ENCODE data around the gene ARMC9.
"Not testable (repeated sequence)": the region's sequence is repeated elsewhere in the genome, so short reads cannot be mapped to it uniquely, and the experiment has no call there.

The ARMC9 gene

DNA sequence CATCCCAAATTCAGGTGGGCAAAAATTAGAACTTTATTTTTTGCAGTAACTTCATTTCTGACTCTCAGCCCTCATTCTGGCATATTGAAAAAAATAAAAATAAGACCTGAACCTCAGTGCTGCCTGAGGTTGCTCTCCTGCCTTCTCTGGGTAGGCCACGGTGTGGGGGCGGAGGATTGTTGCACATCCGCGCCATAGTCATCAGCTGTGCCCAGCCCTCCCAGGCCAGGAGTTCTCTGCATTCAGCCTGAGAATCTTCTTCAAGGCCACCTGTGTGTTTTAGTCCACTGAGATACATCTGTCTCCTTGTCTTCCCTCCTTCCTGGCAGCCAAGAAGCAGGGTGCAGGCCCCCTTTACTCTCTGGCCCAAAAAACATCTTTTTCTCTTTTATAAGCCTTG lies 94.7 kb downstream of the ARMC9 start:
- no peaks in the 10 kb centered on the region for H3K27me3 Mint-ChIP-seq
- H3K27ac Mint-ChIP-seq = no peak overlapping the region
- no peaks in the 10 kb centered on the region for H3K9me3 Mint-ChIP-seq (ENCODE audit: low read depth)
- no peak overlapping the region for H3K4me3 Mint-ChIP-seq
- H3K36me3 Mint-ChIP-seq = peaks cover 4% of the 10 kb centered on the region
- no peaks in the 10 kb centered on the region for H3K4me1 Mint-ChIP-seq (ENCODE audit: low read depth)

DNA sequence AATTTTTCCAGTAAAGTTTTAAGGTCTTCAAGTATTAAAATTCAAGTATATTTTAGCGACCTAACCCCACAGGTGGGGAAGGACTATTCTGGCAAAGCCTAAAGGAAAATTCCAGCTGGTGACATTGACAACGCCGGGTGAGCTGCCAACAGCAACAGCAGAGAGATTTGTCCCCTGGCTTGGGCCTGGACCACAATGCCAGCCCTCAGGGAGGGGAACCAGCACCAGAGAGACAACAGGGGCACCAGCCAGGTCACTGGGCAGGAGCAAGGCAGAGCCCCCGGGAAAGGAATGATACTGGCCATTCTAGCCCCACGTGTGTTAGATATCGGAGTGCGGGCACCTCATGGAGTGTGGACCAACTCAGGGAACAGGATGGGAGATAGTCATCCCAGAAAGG lies 95.7 kb downstream of the ARMC9 start:
- Mint-ChIP-seq H3K4me1 (ENCODE audit: low read depth) (no peaks in the 10 kb centered on the region), H3K36me3 (peaks cover 4% of the 10 kb centered on the region), H3K4me3 (no peak overlapping the region), H3K27ac (no peak overlapping the region), H3K9me3 (ENCODE audit: low read depth) (no peaks in the 10 kb centered on the region), H3K27me3 (no peaks in the 10 kb centered on the region)

DNA sequence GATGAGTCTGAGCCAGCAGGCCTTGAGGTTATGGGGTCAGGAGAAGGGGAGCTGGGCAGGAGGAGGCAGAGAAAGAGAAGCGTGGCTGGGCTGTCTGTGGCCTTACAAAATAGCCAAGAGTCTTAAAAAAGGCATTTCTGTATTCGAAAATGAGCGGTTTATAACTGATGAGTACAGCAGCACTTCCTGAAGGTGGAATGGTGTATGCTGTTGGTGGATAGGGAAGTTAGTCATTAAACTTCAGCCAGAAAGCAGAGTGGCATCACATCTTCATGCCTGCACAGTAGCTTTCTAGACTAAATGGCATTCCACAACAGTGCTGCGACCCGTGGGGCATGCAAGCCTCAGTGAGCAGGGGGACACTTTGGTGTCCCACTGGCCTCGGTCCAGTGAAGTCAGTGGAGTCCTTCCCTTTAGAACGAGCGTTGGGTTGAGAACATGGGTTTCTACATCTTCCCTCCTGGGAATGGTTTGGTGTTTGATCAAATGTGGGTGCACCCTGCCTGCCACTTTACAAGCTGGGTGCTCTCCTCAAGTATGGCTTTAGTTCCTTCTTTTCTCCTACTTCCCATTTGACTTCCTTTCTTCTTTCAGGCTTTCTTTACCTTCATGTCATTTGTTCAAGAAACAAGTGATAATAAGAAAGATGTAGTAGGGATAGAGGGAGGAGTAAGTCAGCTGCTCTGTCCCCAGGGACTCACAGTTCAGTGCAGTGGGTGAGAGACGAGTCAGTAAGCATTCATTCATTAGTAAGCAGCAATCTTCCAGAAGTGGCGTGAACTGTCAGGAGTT lies 96.3 kb downstream of the ARMC9 start:
- Mint-ChIP-seq H3K4me3 (no peak overlapping the region), H3K27me3 (no peaks in the 10 kb centered on the region), H3K4me1 (ENCODE audit: low read depth) (no peaks in the 10 kb centered on the region), H3K36me3 (peaks cover 4% of the 10 kb centered on the region), H3K9me3 (ENCODE audit: low read depth) (no peaks in the 10 kb centered on the region), H3K27ac (no peak overlapping the region)

DNA sequence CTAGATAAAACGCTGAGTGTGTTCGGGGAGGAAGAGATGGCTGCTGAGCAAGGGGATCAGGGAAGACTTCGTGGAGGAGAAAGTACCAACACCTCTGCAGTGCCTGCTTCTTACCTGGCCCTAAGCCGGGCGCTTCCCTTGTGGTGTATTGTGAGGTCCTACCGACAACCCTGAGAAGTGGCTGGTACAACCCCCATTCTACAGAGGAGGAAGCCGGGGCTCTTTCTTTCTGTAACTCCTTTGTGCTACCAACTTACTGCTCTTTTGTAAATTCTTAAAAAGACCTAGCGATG lies 96.9 kb downstream of the ARMC9 start:
- H3K27me3 Mint-ChIP-seq = no peaks in the 10 kb centered on the region
- H3K9me3 Mint-ChIP-seq (ENCODE audit: low read depth) = no peaks in the 10 kb centered on the region
- no peaks in the 10 kb centered on the region for H3K4me1 Mint-ChIP-seq (ENCODE audit: low read depth)
- H3K4me3 Mint-ChIP-seq = no peak overlapping the region
- peak overlapping the region; percentile 28 for H3K27ac Mint-ChIP-seq
- H3K36me3 Mint-ChIP-seq = peaks cover 4% of the 10 kb centered on the region

DNA sequence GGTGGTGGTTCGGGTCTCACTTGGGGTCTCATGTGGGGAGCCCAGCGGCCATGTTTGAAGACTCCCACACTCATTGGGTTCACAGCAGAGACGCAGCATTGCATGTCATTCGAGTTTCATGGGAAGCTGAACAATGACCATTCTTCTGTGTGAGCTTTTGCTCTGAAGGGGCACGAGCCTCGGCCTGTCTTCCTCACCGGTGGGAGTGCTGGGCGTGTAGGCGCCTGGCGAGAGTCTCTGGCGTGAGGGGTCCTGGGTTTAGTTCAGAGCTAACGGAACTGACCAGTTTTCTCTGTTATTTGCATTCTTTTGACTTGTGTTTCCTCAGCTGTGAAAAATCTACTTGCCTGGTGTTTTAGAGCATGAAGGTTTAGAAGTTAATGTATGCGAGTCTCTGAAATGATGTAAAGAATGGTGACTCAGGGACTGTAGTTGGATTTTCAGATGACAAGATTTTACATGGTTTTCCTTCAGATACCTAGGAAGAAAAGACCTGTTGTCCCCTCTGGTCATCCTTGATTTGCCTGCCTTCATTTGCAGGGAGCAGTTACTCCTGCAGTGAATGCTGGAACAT lies 98.1 kb downstream of the ARMC9 start:
- Mint-ChIP-seq H3K4me1 (ENCODE audit: low read depth) (no peaks in the 10 kb centered on the region), H3K36me3 (peaks cover 4% of the 10 kb centered on the region), H3K27me3 (no peaks in the 10 kb centered on the region), H3K9me3 (ENCODE audit: low read depth) (no peaks in the 10 kb centered on the region), H3K4me3 (no peak overlapping the region), H3K27ac (no peak overlapping the region)

DNA sequence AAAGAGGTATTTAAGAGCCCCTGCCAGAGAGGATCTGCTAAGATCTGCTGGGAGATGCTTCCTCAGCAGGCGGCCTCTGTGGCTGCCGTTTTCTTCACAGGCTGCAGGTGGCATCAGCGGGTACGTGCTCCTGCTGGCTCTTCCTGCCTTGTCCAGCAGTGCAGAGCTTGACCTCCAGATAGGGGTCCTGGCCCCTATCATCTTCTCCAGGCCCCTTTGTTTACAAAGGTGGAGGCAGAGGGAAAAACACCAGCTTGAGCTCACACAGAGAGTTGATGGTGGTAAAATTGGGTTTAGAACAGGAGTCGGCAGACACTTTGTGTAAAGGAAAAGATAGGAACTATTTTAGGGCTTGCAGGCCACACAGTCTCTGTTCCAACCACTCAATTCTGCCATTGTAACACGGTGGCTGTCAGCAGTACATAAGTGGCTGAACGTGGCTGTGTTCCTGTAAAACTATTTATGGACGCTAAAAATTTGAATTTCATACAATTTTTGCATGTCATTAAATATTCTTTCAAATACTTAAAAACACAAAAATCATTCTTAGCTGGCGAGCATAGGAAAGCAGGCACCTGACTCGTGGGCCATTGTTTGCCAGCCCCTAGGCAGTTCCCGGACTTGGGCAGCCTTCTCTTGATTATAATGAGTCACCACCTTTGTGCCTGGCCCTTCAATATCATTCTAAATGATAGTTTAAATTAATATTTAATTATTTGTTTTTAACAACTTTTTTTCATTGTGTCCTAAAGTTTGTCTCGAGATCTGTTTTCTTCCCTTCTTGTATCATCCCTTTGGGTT lies 98.9 kb downstream of the ARMC9 start:
- no peaks in the 10 kb centered on the region for H3K4me1 Mint-ChIP-seq (ENCODE audit: low read depth)
- no peaks in the 10 kb centered on the region for H3K27me3 Mint-ChIP-seq
- no peak overlapping the region for H3K4me3 Mint-ChIP-seq
- no peaks in the 10 kb centered on the region for H3K9me3 Mint-ChIP-seq (ENCODE audit: low read depth)
- H3K27ac Mint-ChIP-seq = no peak overlapping the region
- H3K36me3 Mint-ChIP-seq = peaks cover 2% of the 10 kb centered on the region

DNA sequence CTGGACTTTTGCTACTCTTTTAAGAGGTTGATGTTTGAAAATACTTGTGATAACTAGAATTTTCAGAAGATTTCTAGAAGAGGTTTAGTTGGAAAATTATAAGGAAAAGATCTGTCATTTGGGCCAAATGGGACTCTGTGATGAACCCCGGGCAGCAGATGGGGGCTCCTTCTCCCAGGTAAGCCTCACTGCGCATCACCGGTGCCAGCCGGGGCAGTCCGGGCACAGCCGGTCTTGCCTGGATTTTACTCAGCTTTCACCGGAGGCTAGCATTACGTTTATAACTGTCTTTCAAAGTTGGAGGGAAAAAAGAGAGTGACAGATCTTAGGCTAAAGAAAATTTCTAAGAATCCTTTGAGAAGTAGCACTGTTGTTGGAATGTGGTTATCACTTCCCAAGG lies 99.7 kb downstream of the ARMC9 start:
- Mint-ChIP-seq H3K27ac (no peak overlapping the region), H3K27me3 (no peaks in the 10 kb centered on the region), H3K9me3 (ENCODE audit: low read depth) (no peaks in the 10 kb centered on the region), H3K4me3 (no peak overlapping the region), H3K4me1 (ENCODE audit: low read depth) (no peaks in the 10 kb centered on the region), H3K36me3 (peaks cover 2% of the 10 kb centered on the region)

DNA sequence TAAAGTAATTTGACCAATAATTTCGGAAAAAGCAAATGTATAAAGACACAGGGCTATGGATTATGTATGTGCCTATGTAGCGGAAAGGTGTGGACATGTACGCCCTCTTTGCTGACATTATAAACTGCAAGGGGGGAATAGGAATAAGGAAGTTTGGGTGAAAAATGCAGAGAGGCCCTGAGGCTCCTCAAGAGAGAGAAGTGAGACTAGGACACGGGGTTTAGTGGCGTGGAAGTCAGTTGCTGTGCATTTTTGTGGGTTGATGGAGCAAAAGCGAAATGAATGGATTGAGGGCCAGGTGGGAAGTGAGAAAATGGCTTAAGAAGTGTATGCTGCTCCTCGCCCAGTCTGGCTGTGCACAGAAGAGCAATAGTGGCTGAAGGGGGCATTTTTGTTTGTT lies 100.8 kb downstream of the ARMC9 start:
- Mint-ChIP-seq H3K4me1 (ENCODE audit: low read depth) (no peaks in the 10 kb centered on the region), H3K27ac (no peak overlapping the region), H3K4me3 (no peak overlapping the region)

DNA sequence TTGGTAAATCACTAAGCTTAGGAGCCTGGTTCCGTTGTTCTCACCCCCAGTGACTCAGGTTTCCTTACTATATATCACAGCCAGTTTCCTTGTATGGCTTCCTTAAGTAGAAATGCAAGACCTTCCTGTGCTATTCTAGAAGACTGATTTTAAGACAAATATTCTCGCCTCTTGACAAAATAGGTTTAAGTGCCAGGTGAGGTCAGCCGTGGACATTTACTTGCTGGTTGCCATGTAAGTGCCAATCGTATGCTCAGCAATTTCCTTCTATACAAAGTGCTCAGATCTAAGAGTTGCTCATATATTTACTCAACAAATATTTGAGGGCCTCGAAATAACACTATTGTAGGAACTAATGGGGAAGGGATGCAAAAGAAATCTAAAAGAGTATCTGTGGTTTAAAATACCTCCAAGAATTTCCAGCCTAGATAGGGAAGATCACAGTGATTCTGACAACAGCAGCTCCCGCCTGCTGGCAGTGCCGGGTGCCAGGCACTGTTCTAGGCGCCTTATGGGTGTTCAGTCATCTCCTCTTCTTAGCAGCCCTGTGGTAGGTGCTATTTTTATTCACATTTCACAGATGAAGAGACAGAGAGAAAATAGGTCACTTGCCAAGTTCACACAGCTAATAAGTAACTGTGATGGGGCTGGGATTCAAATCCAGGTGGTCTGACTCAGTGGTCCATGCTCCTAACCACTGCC lies 101.7 kb downstream of the ARMC9 start:
- no peak overlapping the region for H3K4me3 Mint-ChIP-seq
- H3K9me3 Mint-ChIP-seq (ENCODE audit: low read depth) = no peaks in the 10 kb centered on the region
- no peak overlapping the region for H3K27ac Mint-ChIP-seq
- H3K36me3 Mint-ChIP-seq = peaks cover 2% of the 10 kb centered on the region
- H3K4me1 Mint-ChIP-seq (ENCODE audit: low read depth) = no peaks in the 10 kb centered on the region
- no peaks in the 10 kb centered on the region for H3K27me3 Mint-ChIP-seq

More for the DNA sequence above, 100.8 kb downstream of the ARMC9 start:
- H3K9me3 Mint-ChIP-seq (ENCODE audit: low read depth) = no peaks in the 10 kb centered on the region
- H3K27me3 Mint-ChIP-seq = no peaks in the 10 kb centered on the region
- H3K36me3 Mint-ChIP-seq = no peaks in the 10 kb centered on the region

DNA sequence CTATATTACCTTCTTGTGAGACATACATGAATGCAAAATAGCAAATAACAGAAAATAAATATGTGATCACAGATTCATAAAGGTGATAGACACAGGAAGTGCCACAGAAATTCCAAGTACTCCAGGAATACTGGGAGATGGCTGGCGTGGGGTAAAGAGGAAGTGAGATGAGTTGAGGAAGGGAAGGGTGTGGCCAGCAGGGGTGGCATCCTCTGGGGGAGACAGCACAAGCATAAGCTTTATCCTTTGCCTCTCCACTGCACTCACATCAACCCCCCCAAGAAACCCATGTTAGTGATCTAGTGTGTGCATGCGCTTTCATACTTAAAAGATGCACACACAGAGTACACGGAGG lies 102.3 kb downstream of the ARMC9 start:
- H3K9me3 Mint-ChIP-seq (ENCODE audit: low read depth) = no peaks in the 10 kb centered on the region
- no peak overlapping the region for H3K4me3 Mint-ChIP-seq
- H3K27ac Mint-ChIP-seq = no peak overlapping the region
- no peaks in the 10 kb centered on the region for H3K27me3 Mint-ChIP-seq
- H3K4me1 Mint-ChIP-seq (ENCODE audit: low read depth) = no peaks in the 10 kb centered on the region
- peaks cover 4% of the 10 kb centered on the region for H3K36me3 Mint-ChIP-seq

DNA sequence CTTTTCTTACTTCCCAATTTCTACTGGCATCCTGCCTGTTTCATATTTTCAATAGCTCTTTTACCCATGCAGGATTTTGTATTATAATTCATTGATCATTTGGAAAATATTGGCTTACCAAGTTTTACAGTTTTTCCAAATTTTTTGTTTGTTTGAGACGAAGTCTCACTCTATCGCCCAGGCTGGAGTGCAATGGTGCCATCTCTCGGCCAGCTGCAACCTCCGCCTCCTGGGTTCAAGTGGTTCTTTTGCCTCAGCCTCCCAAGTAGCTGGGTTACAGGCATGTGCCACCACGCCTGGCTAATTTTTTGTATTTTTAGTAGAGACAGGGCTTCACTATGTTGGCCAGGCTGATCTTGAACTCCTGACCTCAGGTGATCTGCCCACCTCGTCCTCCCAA lies 105.8 kb downstream of the ARMC9 start:
- H3K36me3 Mint-ChIP-seq; H3K27ac Mint-ChIP-seq; H3K9me3 Mint-ChIP-seq (ENCODE audit: low read depth); H3K27me3 Mint-ChIP-seq; H3K4me3 Mint-ChIP-seq; H3K4me1 Mint-ChIP-seq (ENCODE audit: low read depth): not testable (repeated sequence)

DNA sequence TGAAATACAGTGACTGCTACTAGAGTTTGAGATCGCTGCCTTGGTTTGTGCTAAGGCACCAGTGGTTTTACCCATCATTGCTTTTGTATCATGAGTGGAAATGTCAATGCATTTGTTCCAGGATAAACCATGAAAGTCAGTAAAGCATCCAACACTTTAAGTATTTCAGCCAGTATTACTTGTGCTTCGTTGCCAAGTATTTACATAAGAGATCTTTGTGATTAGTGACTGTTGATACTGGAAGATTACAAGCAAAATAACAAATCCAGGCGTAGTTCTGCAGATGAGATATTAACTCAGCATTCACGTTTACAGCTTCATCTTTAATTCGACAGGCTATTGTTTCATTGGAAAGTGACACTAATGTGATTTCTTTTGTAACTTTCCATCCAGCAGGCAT lies 106.8 kb downstream of the ARMC9 start:
- no peaks in the 10 kb centered on the region for H3K4me1 Mint-ChIP-seq (ENCODE audit: low read depth)

DNA sequence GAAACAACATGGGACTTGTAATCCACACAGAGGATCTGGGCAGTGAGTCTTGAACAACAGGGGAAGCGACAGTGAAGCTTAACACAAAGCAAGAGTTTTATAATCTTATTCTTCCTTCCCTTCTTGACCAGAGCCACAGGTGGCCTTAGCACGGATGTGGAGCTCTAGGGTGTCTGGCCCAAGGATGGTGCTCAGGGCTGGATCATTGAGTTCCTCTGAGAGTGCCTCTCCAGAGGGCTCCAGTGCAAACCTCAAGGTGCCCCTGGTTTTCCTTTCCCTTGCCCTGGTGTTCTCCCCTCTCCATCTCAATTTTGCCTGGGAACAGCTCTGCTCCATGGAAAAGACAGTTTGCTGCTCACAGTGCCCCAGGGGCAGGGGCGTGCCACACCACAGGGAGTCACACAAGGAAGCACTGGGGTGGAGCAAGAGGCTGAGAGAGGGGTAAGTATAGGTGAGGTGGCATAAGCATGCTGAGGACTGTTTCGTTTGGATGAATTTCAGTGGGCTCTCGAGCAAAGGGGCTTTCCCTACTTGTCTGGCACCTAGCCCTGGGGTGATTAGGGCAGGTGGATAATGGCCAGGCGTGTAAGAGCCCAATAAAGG lies 108.5 kb downstream of the ARMC9 start:
- no peak overlapping the region for H3K27ac Mint-ChIP-seq
- no peak overlapping the region for H3K4me3 Mint-ChIP-seq
- no peaks in the 10 kb centered on the region for H3K9me3 Mint-ChIP-seq (ENCODE audit: low read depth)
- no peaks in the 10 kb centered on the region for H3K27me3 Mint-ChIP-seq
- H3K4me1 Mint-ChIP-seq (ENCODE audit: low read depth) = no peaks in the 10 kb centered on the region
- H3K36me3 Mint-ChIP-seq = peaks cover 4% of the 10 kb centered on the region

More for the DNA sequence above, 106.8 kb downstream of the ARMC9 start:
- Mint-ChIP-seq H3K4me3 (no peak overlapping the region), H3K27ac (no peak overlapping the region), H3K27me3 (no peaks in the 10 kb centered on the region), H3K36me3 (peaks cover 4% of the 10 kb centered on the region), H3K9me3 (ENCODE audit: low read depth) (no peaks in the 10 kb centered on the region)

DNA sequence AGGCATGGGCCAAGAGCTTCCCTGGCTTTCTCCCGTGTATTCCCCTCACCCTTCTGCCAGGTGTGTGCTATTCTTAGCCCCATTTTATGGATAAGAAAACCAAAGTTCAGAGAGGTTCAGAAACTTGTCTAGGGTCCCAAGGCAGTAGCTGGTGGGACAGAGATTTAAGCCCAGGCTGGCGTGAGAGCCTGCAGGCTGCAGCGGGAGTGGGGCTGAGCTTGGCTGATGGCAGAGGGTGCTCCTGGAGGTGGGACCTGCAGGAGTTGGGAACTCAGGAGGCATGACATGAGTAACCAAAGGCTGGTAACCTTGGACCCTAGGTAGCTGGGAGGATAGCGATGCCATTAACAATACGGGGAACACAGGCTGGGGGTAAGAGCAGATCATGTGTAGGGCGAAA lies 109.8 kb downstream of the ARMC9 start:
- no peak overlapping the region for H3K27ac Mint-ChIP-seq

More for the DNA sequence above, 109.8 kb downstream of the ARMC9 start:
- Mint-ChIP-seq H3K4me1 (ENCODE audit: low read depth) (no peaks in the 10 kb centered on the region), H3K4me3 (no peak overlapping the region), H3K36me3 (peaks cover 4% of the 10 kb centered on the region), H3K9me3 (ENCODE audit: low read depth) (no peaks in the 10 kb centered on the region), H3K27me3 (no peaks in the 10 kb centered on the region)

Data from activated naive CD8-positive, alpha-beta T cell (primary cell).